Astrocyte (in vitro differentiated cells and primary cell): ENCODE measurements around the gene CDH13. TPM values are rescaled to one million over a fixed set of nuclear protein-coding genes. Genes with fewer than 3 reads are reported as not detected.

Source experiments
- DNase-seq: peaks from one replicate; pipeline ENCODE4 v3.0.0-alpha.2; 2010; ENCODE audit warnings: low read depth
- FAIRE-seq: peaks from 2 replicates; lab custom pipeline; 2011; peaks lifted over from hg19 to GRCh38; lab: Jason Lieb, UNC
- H2AFZ ChIP-seq: 2 replicates; pipeline ENCODE4 v1.6.0; 2012; ENCODE audit warnings: low read depth, low read length, inconsistent platforms
- H3K27ac ChIP-seq: 2 replicates; pipeline ENCODE4 v1.5.1; 2011; ENCODE audit warnings: low read depth, low read length, inconsistent platforms
- H3K27me3 ChIP-seq: 2 replicates; pipeline ENCODE4 v1.6.0; 2011; ENCODE audit warnings: low read length, inconsistent platforms; ENCODE audit not compliant: insufficient read depth
- H3K36me3 ChIP-seq: 2 replicates; pipeline ENCODE4 v1.5.1; 2011; ENCODE audit warnings: low read length, inconsistent platforms; ENCODE audit not compliant: insufficient read depth
- H3K4me1 ChIP-seq: 2 replicates; pipeline ENCODE4 v1.5.1; 2011; ENCODE audit warnings: low read length, inconsistent platforms; ENCODE audit not compliant: insufficient read depth
- H3K4me2 ChIP-seq: 2 replicates; pipeline ENCODE4 v1.6.0; 2012; ENCODE audit warnings: low read length, inconsistent platforms
- H3K4me3 ChIP-seq: 2 replicates; pipeline ENCODE4 v1.5.1; 2011; ENCODE audit warnings: low read depth, mild to moderate bottlenecking, low read length, inconsistent platforms; ENCODE audit not compliant: insufficient read depth
- H3K79me2 ChIP-seq: 2 replicates; pipeline ENCODE4 v1.6.0; 2012; ENCODE audit warnings: mild to moderate bottlenecking, low read length, inconsistent platforms; ENCODE audit not compliant: insufficient read depth
- H3K9ac ChIP-seq: 2 replicates; pipeline ENCODE4 v1.6.0; 2012; ENCODE audit warnings: mild to moderate bottlenecking, low read length, inconsistent platforms
- H3K9me3 ChIP-seq: 2 replicates; pipeline ENCODE4 v1.5.1; 2012; ENCODE audit warnings: low read depth, mild to moderate bottlenecking, low read length, inconsistent platforms; ENCODE audit not compliant: insufficient read depth
- H4K20me1 ChIP-seq: 2 replicates; pipeline ENCODE4 v1.6.0; 2012; ENCODE audit warnings: low read length, inconsistent platforms; ENCODE audit not compliant: insufficient read depth
- H3K27ac Mint-ChIP-seq: one replicate; pipeline ENCODE4 v1.8.0; 2021; ENCODE audit warnings: mild to moderate bottlenecking, mixed read lengths; ENCODE audit not compliant: unreplicated experiment
- H3K27me3 Mint-ChIP-seq: one replicate; pipeline ENCODE4 v1.8.0; 2021; ENCODE audit warnings: low read depth, mixed read lengths; ENCODE audit not compliant: unreplicated experiment
- H3K36me3 Mint-ChIP-seq: one replicate; pipeline ENCODE4 v1.8.0; 2021; ENCODE audit warnings: low read depth, mixed read lengths; ENCODE audit not compliant: unreplicated experiment
- H3K4me1 Mint-ChIP-seq: one replicate; pipeline ENCODE4 v1.8.0; 2021; ENCODE audit warnings: low read depth, mixed read lengths; ENCODE audit not compliant: unreplicated experiment
- H3K4me3 Mint-ChIP-seq: one replicate; pipeline ENCODE4 v1.8.0; 2021; ENCODE audit warnings: mild to moderate bottlenecking, moderate library complexity, mixed read lengths; ENCODE audit not compliant: unreplicated experiment
- H3K9me3 Mint-ChIP-seq: one replicate; pipeline ENCODE4 v1.8.0; 2021; ENCODE audit warnings: mild to moderate bottlenecking, mixed read lengths; ENCODE audit not compliant: unreplicated experiment
- CTCF ChIP-seq: IDR thresholded peaks from 2 replicates; pipeline ENCODE4 v1.5.1; 2011; ENCODE audit warnings: low read depth, mild to moderate bottlenecking, inconsistent platforms, low read length, moderate library complexity; ENCODE audit not compliant: insufficient read depth
- EZH2 ChIP-seq: IDR thresholded peaks from 2 replicates; pipeline ENCODE4 v1.6.1; 2012; ENCODE audit warnings: mild to moderate bottlenecking, low read length, inconsistent platforms; ENCODE audit not compliant: insufficient read depth
- total RNA-seq: library from RNA; stranded (reverse); gene quantifications from 2 replicates; pipeline ENCODE4 v1.2.1, GENCODE V29; 2021

Gene CDH13
- total RNA-seq, 1 donor from 2014 or later: 41.7 TPM

GRCh38 chr16:83539736-83540490 lies 913.1 kb downstream of the CDH13 start:
- Histone ChIP-seq H2AFZ (no peak overlapping the region), H3K79me2 (no peaks in the 10 kb centered on the region), H3K36me3 (no peaks in the 10 kb centered on the region), H3K27ac (no peak overlapping the region), H3K9me3 (no peaks in the 10 kb centered on the region), H3K4me2 (no peak overlapping the region), H3K4me1 (no peaks in the 10 kb centered on the region), H3K9ac (no peak overlapping the region), H4K20me1 (no peaks in the 10 kb centered on the region), H3K27me3 (no peaks in the 10 kb centered on the region), H3K4me3 (no peak overlapping the region)
- Mint-ChIP-seq H3K4me3 (no peak overlapping the region), H3K4me1 (no peaks in the 10 kb centered on the region), H3K27me3 (peaks cover 13% of the 10 kb centered on the region), H3K36me3 (no peaks in the 10 kb centered on the region), H3K27ac (no peak overlapping the region), H3K9me3 (peaks cover 3% of the 10 kb centered on the region)
- FAIRE-seq: no peak
- TF ChIP-seq CTCF (no peak), EZH2 (no peak)
- DNase-seq: peak; percentile 57

- no peak overlapping the region for H3K9ac ChIP-seq
- H3K9me3 ChIP-seq: no peaks in the 10 kb centered on the region
- Mint-ChIP-seq H3K4me1 (no peaks in the 10 kb centered on the region), H3K4me3 (no peak overlapping the region), H3K27me3 (peaks cover 15% of the 10 kb centered on the region), H3K27ac (no peak overlapping the region), H3K9me3 (peaks cover 3% of the 10 kb centered on the region), H3K36me3 (no peaks in the 10 kb centered on the region)
- no peaks in the 10 kb centered on the region for H4K20me1 ChIP-seq
- H3K4me3 ChIP-seq: no peak overlapping the region
- no peak overlapping the region for H2AFZ ChIP-seq
- H3K4me2 ChIP-seq: no peak overlapping the region
- no peaks in the 10 kb centered on the region for H3K36me3 ChIP-seq
- no peaks in the 10 kb centered on the region for H3K4me1 ChIP-seq
- no peak overlapping the region for H3K27ac ChIP-seq
- TF ChIP-seq CTCF: no peak
- no peak for TF ChIP-seq EZH2
- no peak for FAIRE-seq
- H3K27me3 ChIP-seq: no peaks in the 10 kb centered on the region
- DNase-seq: no peak
- no peaks in the 10 kb centered on the region for H3K79me2 ChIP-seq
Observed at GRCh38 chr16:83541231-83541630, 914.5 kb downstream of the CDH13 start.

- no peak overlapping the region for H3K4me3 ChIP-seq
- H3K27ac ChIP-seq: no peak overlapping the region
- no peaks in the 10 kb centered on the region for H3K79me2 ChIP-seq
- H3K4me2 ChIP-seq: no peak overlapping the region
- no peaks in the 10 kb centered on the region for H4K20me1 ChIP-seq
- H3K4me3 Mint-ChIP-seq: no peak overlapping the region
- peaks cover 19% of the 10 kb centered on the region for H3K27me3 Mint-ChIP-seq
- no peaks in the 10 kb centered on the region for H3K27me3 ChIP-seq
- FAIRE-seq (no peak), DNase-seq (no peak)
- no peaks in the 10 kb centered on the region for H3K36me3 Mint-ChIP-seq
- no peaks in the 10 kb centered on the region for H3K9me3 ChIP-seq
- H3K4me1 Mint-ChIP-seq: no peaks in the 10 kb centered on the region
- TF ChIP-seq CTCF: no peak
- TF ChIP-seq EZH2: no peak
- H2AFZ ChIP-seq: no peak overlapping the region
- H3K9ac ChIP-seq: no peak overlapping the region
- no peak overlapping the region for H3K27ac Mint-ChIP-seq
- no peaks in the 10 kb centered on the region for H3K4me1 ChIP-seq
- peaks cover 3% of the 10 kb centered on the region for H3K9me3 Mint-ChIP-seq
- H3K36me3 ChIP-seq: no peaks in the 10 kb centered on the region
Observed at GRCh38 chr16:83542491-83542890, 915.7 kb downstream of the CDH13 start.
